A673 (cell line): Measurements from ENCODE around the gene CCDC12. TPM values are rescaled to one million over a fixed set of nuclear protein-coding genes. Genes with fewer than 3 reads are reported as not detected.

Source experiments
- BruUV-seq: library from RNA; stranded (reverse); fragments of 400-500 nt; replicated peaks from 2 replicates; lab custom pipeline; 2021; lab: Mats Ljungman, UMichigan
- CTCF ChIA-PET: fragments of 300-600 bp; sonication (Branson Sonifier 250); formaldehyde crosslinking; loops from one replicate; lab custom pipeline; 2022; ENCODE audit warnings: antibody characterized with exemption; lab: Charles Lee
- POLR2A ChIA-PET: fragments of 300-600 bp; sonication (Branson Sonifier 250); formaldehyde crosslinking; loops from one replicate; lab custom pipeline; 2022; ENCODE audit warnings: antibody characterized with exemption; ENCODE audit not compliant: low non-redundant PET; lab: Charles Lee
- DNase-seq: peaks from one replicate; pipeline ENCODE4 v3.0.0-alpha.2; 2015; ENCODE audit warnings: low spot score
- H3K27ac ChIP-seq: fragments of 200-600 bp; sonication (generic); 2 replicates; pipeline ENCODE4 v1.5.1; 2016; ENCODE audit warnings: mixed run types, low read depth, mild to moderate bottlenecking, mixed read lengths, antibody characterized with exemption, low read length; ENCODE audit not compliant: poor library complexity, severe bottlenecking
- H3K27me3 ChIP-seq: fragments of 200-600 bp; sonication (generic); replicated peaks from 2 replicates; pipeline ENCODE4 v1.6.1; 2017; ENCODE audit warnings: mixed run types, low read depth, mild to moderate bottlenecking, mixed read lengths, antibody characterized with exemption, low read length; ENCODE audit not compliant: insufficient read depth, poor library complexity
- H3K36me3 ChIP-seq: fragments of 200-600 bp; sonication (generic); 2 replicates; pipeline ENCODE4 v1.6.1; 2016; ENCODE audit warnings: mixed run types, mild to moderate bottlenecking, mixed read lengths, antibody characterized with exemption, low read length; ENCODE audit not compliant: insufficient read depth, poor library complexity, severe bottlenecking
- H3K4me1 ChIP-seq: fragments of 200-600 bp; sonication (generic); 2 replicates; pipeline ENCODE4 v1.6.1; 2017; ENCODE audit warnings: mixed run types, mild to moderate bottlenecking, mixed read lengths, antibody characterized with exemption, low read length; ENCODE audit not compliant: insufficient read depth, poor library complexity, severe bottlenecking
- H3K4me3 ChIP-seq: fragments of 200-600 bp; sonication (generic); 2 replicates; pipeline ENCODE4 v1.5.1; 2016; ENCODE audit warnings: low read depth, mixed run types, mild to moderate bottlenecking, mixed read lengths, low read length; ENCODE audit not compliant: poor library complexity, severe bottlenecking
- H3K9me3 ChIP-seq: fragments of 200-600 bp; sonication (generic); 2 replicates; pipeline ENCODE4 v1.6.1; 2016; ENCODE audit warnings: mixed run types, low read depth, mild to moderate bottlenecking, mixed read lengths, antibody characterized with exemption, low read length; ENCODE audit not compliant: poor library complexity, severe bottlenecking
- EZH2 ChIP-seq: fragments of 200-600 bp; sonication (generic); IDR thresholded peaks from 2 replicates; pipeline ENCODE4 v1.6.1; 2017; ENCODE audit warnings: borderline replicate concordance, low read depth, mild to moderate bottlenecking, mixed read lengths, antibody characterized with exemption, low read length; ENCODE audit not compliant: poor library complexity, severe bottlenecking
- intact Hi-C: fragments of 100-400 bp; cut with micrococcal nuclease; formaldehyde crosslinking; loops from one replicate; pipeline ENCODE4 v1.10.0; 2022; ENCODE audit not compliant: unreplicated experiment
- total RNA-seq: library from RNA; stranded (reverse); gene quantifications from 2 replicates; pipeline ENCODE4 v1.2.3, GENCODE V29; 2021
- TF ChIP-seq, protein P1 (sequence below): fragments of 300-800, 200-600 bp; sonication (generic); conservative IDR thresholded peaks from 2 replicates; pipeline ENCODE4 v1.5.1; 2017; ENCODE audit warnings: low read depth, mild to moderate bottlenecking, antibody characterized with exemption, low read length, moderate library complexity, mixed read lengths

CCDC12 gene
- total RNA-seq, 1 experiment from 2014 or later, result 28.2 TPM

DNA sequence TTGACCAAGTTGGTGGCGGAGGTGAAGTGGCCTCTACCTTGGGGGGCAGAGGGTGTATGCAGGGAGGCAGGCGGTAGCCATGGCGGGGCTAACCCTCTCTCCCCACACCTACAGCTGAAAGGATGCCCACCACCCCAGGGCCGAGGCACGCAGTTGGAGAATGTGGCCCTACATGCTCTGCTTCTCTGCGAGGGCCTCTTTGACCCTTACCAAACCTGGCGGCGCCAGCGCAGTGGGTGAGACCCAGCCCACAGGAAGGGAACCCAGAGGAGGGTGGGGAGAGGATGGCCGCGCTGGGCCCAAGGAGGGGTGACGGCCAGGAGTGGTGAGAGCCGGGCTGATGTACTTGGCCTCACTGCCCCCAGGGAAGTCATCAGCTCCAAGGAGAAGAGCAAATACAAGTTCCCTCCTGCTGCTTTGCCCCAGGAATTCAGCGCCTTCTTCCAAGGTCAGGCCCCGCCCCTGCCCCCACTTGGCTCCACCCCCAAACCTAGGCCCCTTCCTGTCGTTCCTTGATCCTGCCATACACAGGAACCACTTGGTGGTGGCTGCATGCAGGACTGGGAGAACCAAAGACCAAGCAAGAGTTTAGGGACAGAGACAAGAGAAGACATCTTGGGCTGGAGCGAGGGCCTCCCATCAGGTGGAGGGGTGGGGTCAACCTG, 12.7 kb upstream of the CCDC12 start:
- no TSS peak for BruUV-seq
- intact Hi-C loops, result no loop called here
- ChIA-PET POLR2A (no interaction called here), CTCF (no interaction called here)
- H3K4me3 ChIP-seq, result no peak overlapping the region
- H3K4me1 ChIP-seq, result no peaks in the 10 kb centered on the region
- H3K9me3 ChIP-seq, result no peaks in the 10 kb centered on the region
- no peaks in the 10 kb centered on the region for H3K27me3 ChIP-seq
- no peak for DNase-seq
- no peak for TF ChIP-seq EZH2
- TF ChIP-seq, protein P1, sequence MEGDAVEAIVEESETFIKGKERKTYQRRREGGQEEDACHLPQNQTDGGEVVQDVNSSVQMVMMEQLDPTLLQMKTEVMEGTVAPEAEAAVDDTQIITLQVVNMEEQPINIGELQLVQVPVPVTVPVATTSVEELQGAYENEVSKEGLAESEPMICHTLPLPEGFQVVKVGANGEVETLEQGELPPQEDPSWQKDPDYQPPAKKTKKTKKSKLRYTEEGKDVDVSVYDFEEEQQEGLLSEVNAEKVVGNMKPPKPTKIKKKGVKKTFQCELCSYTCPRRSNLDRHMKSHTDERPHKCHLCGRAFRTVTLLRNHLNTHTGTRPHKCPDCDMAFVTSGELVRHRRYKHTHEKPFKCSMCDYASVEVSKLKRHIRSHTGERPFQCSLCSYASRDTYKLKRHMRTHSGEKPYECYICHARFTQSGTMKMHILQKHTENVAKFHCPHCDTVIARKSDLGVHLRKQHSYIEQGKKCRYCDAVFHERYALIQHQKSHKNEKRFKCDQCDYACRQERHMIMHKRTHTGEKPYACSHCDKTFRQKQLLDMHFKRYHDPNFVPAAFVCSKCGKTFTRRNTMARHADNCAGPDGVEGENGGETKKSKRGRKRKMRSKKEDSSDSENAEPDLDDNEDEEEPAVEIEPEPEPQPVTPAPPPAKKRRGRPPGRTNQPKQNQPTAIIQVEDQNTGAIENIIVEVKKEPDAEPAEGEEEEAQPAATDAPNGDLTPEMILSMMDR, result no peak
- no peaks in the 10 kb centered on the region for H3K36me3 ChIP-seq
- no peak overlapping the region for H3K27ac ChIP-seq

DNA sequence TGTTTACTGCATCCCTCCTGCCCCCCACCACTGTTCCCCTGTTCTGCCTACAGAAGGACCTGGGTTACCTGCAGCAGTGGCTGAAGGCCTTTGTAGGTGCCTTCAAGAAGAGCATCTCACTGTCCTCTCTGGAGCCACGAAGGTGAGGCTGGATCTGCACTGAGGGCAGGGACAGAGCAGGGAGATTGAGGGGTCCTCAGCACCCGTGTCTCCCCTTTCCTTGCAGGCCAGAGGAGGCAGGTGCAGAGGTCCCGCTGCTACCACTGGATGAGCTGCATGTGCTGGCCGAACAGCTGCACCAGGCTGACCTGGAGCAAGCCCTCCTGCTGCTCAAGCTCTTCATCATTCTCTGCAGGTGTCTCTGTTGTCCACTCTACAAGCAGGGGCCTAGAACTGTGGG, 12.1 kb upstream of the CCDC12 start:
- no TSS peak for BruUV-seq
- CTCF ChIA-PET, result no interaction called here
- POLR2A ChIA-PET, result no interaction called here
- H3K27me3 ChIP-seq, result no peaks in the 10 kb centered on the region
- no peak for DNase-seq
- no peaks in the 10 kb centered on the region for H3K36me3 ChIP-seq
- no peaks in the 10 kb centered on the region for H3K4me1 ChIP-seq
- no peaks in the 10 kb centered on the region for H3K9me3 ChIP-seq
- no peak overlapping the region for H3K27ac ChIP-seq
- no peak overlapping the region for H3K4me3 ChIP-seq
- intact Hi-C loops, result no loop called here
- TF ChIP-seq EZH2, result no peak
- TF ChIP-seq, protein P1, result no peak

DNA sequence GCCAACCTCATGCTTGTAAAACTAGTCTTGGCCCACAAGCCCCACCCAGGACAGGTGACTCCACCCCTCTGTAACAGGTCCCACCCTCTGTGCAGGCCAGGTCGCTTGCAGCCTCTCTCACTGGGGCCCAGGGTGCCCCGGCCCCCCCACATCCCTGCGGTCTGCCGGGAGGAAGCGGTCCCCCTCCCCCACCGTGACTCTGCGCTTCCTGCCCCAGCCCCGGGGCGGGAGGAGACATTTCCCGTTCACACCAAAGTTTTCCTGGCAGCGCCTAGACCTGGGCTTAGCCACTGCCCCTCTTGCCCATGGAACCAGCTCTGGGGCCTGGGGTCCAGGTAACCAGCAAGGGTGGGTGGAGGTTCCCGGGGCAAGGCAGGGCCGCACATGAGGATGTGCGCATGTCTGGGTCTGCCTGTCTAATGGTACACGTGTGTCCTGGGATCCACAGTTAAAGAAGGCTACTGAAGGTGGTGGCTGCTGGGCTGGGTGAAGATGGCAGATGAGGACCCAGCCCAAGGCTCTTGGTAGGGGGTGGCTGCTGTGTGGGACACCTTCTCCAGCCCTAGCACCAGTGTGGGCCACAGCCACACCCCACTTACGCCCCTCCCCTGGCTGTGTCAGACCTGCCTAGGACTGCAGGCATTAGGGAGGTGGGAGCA, 11.3 kb upstream of the CCDC12 start:
- TF ChIP-seq EZH2, result no peak
- TF ChIP-seq, protein P1, result no peak
- intact Hi-C loops, result no loop called here
- H3K27me3 ChIP-seq, result no peaks in the 10 kb centered on the region
- POLR2A ChIA-PET, result no interaction called here
- no TSS peak for BruUV-seq
- H3K9me3 ChIP-seq, result no peaks in the 10 kb centered on the region
- H3K27ac ChIP-seq, result peak overlapping the region; percentile 23
- CTCF ChIA-PET, result no interaction called here
- no peak overlapping the region for H3K4me3 ChIP-seq
- H3K4me1 ChIP-seq, result no peaks in the 10 kb centered on the region
- no peaks in the 10 kb centered on the region for H3K36me3 ChIP-seq
- no peak for DNase-seq
